HL-60 (cell line): ENCODE results near the gene CD44.

Experiments used
- DNase-seq, 2 experiments: peaks; one replicate each; pipeline ENCODE4 v3.0.0-alpha.2; 2010 to 2020; ENCODE audit warnings: low read depth in 1 of 2, low spot score in 1 of 2
- H3K27ac ChIP-seq: fragments of 250-450 bp; sonication (Bioruptor Pico); replicated peaks from 2 replicates; pipeline ENCODE4 v1.5.1; 2020; ENCODE audit warnings: mild to moderate bottlenecking, moderate library complexity
- H3K27me3 ChIP-seq: fragments of 250-450 bp; sonication (Bioruptor Pico); 2 replicates; pipeline ENCODE4 v1.5.1; 2021; ENCODE audit warnings: mild to moderate bottlenecking, moderate library complexity; ENCODE audit not compliant: insufficient read depth, poor library complexity, severe bottlenecking
- H3K4me3 ChIP-seq: replicated peaks from 2 replicates; pipeline ENCODE4 v1.5.1; 2011; ENCODE audit warnings: mild to moderate bottlenecking, control low read depth, low read length; ENCODE audit not compliant: insufficient read depth
- GABPA ChIP-seq: IDR thresholded peaks from 2 replicates; pipeline ENCODE4 v1.6.1; 2012; ENCODE audit warnings: low read depth
- POLR2AphosphoS5 ChIP-seq: IDR thresholded peaks from 2 replicates; pipeline ENCODE4 v1.6.1; 2012; ENCODE audit warnings: low read depth
- SPI1 ChIP-seq: IDR thresholded peaks from 2 replicates; pipeline ENCODE4 v1.6.1; 2012; ENCODE audit warnings: low read depth, mild to moderate bottlenecking, borderline replicate concordance
- TF ChIP-seq, protein P1 (sequence below): IDR thresholded peaks from 2 replicates; pipeline ENCODE4 v1.6.1; 2012; ENCODE audit warnings: low read depth; ENCODE audit not compliant: insufficient replicate concordance
- TF ChIP-seq, protein P2 (sequence below): IDR thresholded peaks from one replicate; pipeline ENCODE4 v1.5.1; 2011; ENCODE audit warnings: low read length, control low read depth, inconsistent platforms; ENCODE audit not compliant: insufficient read depth

CD44 gene

DNA sequence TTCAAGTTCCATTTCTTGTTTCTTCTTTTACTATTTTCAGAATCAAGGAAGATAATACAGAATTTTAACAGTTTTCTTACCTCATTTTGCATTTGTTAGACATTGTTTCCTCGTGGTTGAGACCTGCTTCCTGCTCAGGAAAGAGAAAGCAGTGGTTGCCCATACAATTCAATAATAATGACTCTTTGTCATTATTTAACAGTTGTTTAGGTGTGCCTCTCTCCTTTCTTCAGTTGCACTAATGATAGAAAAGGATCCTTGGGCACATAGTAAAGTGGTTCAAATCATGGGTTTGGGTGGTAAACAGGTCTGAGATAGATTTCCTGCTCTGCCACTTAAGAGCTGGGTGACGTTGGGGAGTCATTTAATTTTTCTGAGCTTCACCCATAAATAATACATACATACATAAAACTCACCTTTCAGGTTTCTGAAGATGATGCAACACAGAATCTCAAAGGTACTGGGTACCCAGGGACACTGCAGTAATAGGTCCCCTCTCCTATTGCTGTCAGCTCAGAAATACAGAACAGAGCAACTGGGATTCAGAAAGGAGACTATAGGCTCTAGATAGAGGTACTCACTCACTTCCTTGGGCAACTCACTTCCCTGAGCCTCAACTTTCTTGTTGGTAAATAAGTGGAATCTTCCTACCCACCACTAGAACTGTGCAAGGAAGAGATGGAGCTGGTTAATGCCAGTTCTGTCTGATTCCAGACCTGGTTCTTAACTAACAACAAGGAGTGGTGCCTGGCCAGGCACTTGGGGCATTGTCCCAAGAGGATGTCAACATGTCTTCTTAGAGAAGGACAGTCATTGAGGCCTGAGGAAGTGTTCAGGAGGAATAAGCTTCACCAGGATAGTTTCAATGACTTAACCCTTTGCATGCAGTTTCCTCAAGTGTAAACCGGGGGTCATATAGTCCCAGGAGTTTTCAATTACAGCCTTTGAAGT lies 34.9 kb downstream of the CD44 start:
- Histone ChIP-seq H3K27me3 (no peaks in the 10 kb centered on the region), H3K27ac (peak overlapping the region; percentile 72), H3K4me3 (no peak overlapping the region)
- no peak for DNase-seq
- no peak for TF ChIP-seq GABPA
- TF ChIP-seq, protein P1, sequence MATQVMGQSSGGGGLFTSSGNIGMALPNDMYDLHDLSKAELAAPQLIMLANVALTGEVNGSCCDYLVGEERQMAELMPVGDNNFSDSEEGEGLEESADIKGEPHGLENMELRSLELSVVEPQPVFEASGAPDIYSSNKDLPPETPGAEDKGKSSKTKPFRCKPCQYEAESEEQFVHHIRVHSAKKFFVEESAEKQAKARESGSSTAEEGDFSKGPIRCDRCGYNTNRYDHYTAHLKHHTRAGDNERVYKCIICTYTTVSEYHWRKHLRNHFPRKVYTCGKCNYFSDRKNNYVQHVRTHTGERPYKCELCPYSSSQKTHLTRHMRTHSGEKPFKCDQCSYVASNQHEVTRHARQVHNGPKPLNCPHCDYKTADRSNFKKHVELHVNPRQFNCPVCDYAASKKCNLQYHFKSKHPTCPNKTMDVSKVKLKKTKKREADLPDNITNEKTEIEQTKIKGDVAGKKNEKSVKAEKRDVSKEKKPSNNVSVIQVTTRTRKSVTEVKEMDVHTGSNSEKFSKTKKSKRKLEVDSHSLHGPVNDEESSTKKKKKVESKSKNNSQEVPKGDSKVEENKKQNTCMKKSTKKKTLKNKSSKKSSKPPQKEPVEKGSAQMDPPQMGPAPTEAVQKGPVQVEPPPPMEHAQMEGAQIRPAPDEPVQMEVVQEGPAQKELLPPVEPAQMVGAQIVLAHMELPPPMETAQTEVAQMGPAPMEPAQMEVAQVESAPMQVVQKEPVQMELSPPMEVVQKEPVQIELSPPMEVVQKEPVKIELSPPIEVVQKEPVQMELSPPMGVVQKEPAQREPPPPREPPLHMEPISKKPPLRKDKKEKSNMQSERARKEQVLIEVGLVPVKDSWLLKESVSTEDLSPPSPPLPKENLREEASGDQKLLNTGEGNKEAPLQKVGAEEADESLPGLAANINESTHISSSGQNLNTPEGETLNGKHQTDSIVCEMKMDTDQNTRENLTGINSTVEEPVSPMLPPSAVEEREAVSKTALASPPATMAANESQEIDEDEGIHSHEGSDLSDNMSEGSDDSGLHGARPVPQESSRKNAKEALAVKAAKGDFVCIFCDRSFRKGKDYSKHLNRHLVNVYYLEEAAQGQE = no peak
- TF ChIP-seq, protein P2, sequence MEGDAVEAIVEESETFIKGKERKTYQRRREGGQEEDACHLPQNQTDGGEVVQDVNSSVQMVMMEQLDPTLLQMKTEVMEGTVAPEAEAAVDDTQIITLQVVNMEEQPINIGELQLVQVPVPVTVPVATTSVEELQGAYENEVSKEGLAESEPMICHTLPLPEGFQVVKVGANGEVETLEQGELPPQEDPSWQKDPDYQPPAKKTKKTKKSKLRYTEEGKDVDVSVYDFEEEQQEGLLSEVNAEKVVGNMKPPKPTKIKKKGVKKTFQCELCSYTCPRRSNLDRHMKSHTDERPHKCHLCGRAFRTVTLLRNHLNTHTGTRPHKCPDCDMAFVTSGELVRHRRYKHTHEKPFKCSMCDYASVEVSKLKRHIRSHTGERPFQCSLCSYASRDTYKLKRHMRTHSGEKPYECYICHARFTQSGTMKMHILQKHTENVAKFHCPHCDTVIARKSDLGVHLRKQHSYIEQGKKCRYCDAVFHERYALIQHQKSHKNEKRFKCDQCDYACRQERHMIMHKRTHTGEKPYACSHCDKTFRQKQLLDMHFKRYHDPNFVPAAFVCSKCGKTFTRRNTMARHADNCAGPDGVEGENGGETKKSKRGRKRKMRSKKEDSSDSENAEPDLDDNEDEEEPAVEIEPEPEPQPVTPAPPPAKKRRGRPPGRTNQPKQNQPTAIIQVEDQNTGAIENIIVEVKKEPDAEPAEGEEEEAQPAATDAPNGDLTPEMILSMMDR = no peak
- no peak for TF ChIP-seq SPI1
- TF ChIP-seq POLR2AphosphoS5 = no peak

DNA sequence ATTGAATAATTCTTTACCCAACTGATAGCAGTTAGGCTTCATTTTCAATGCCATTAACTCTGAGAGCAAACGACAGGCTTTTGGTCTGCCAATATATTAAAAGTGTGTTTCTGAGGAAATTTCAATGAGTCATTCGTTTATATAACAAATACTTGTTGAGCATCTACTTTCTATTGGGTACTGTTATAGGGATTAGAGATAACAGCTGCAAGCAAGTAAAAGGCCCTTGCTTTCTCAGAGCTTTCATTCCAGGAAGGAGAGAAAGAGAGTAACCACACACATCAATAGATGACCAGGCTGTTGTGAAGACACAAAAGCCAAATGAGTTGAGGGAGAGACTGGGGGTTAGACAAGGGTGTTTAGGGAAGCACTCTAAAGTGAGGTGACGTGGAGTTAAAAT lies 35.7 kb downstream of the CD44 start:
- H3K27ac ChIP-seq = peak overlapping the region; percentile 72
- no peak overlapping the region for H3K4me3 ChIP-seq
- H3K27me3 ChIP-seq = no peaks in the 10 kb centered on the region
- TF ChIP-seq, protein P1 = no peak
- no peak for TF ChIP-seq GABPA
- TF ChIP-seq, protein P2 = no peak
- TF ChIP-seq POLR2AphosphoS5 = no peak
- no peak for TF ChIP-seq SPI1
- DNase-seq = no peak

DNA sequence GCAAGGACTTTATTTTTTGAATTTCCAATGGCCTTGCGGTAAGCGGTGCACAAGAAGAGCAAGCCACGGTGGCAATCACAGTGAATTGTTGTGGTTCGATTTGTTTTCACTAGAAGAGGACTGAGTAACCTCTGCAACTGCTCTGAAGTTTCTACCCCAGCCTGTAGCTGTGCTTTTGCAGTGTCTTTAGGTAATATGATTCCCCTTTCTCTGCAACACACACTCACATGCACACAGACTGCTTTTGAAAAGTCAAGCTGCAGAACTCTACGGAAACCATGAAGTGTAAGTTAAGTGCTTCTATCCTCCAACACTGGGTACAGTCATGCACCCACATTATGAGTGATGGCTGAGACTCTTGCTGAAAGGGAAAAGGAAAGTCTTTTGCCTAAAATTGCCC lies 38.4 kb downstream of the CD44 start:
- no peak for DNase-seq
- Histone ChIP-seq H3K27ac (no peak overlapping the region), H3K27me3 (no peaks in the 10 kb centered on the region), H3K4me3 (no peak overlapping the region)
- no peak for TF ChIP-seq POLR2AphosphoS5
- TF ChIP-seq SPI1 = no peak
- TF ChIP-seq, protein P2 = no peak
- TF ChIP-seq GABPA = no peak
- TF ChIP-seq, protein P1 = no peak
